ENCODE results near the gene ACO2.
"Not testable (repeated sequence)": the region's sequence is repeated elsewhere in the genome, so short reads cannot be mapped to it uniquely, and the experiment has no call there.

Gene ACO2

GRCh38 chr22:41540365-41540764 is 71.4 kb downstream of the ACO2 start:
- no peak for DNase-seq (ENCODE audit: low read depth in 2 of 2)

DNA sequence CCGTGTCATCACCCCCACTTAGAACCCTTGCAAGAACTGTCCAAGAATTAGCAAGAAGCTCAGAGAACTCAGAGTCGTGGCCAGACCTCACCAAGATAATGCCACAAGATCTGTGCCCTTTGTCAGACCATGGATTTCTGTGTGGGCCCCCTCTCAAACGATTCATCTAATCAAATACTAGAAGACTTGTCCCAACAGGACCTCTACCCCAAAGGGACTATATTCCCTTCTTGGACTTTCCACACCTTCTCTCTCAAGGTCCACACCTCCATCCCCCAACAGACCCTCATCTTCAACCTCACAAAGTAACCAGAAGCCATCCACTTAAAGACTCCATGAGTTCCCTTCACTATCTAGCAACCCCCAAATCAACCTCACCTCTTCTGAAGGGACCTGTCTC is 72.6 kb downstream of the ACO2 start:
- DNase-seq (ENCODE audit: low read depth in 2 of 2): no peak

- no peak for DNase-seq (ENCODE audit: low read depth in 2 of 2)
These were observed 73.3 kb downstream of the ACO2 start for GRCh38 chr22:41542224-41542623.

DNA sequence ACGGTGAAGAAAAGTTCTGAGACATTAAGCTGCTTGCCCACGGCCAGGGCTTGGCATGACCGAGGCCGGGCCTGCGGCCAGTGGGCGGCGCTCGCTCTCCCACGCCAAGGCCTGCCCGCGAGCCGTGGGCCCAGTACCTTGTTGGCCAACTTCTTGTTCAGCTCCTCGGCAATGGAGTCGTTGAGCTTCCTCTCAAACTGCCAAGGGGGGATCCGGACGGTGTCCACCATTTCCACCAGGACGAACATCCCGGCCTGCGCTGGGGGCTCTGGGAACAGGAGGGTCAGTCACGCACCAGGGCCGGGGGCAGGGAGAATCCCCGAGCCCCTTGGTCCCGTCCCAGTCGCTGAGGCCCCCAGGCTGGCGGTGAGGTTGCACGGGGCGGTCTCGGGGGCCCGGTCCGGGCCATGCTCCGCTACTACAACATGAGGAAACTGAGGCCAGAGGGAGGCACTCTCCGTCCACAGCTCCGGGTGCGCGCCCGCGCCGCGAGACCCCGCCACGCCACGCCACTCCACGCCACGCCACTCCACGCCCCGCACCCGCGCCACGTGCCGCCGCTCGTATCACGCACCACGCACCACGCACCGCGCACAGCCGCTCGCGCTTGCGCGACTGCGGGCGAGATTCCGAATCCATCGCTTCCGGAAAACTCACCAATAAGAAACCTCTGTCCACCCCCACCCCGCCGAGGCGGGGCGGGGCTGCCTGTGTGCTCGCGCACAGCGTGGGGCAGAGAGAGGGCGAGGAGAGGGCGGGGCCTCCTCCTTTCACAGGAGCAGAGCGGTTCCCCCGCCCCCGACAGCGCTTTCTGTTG is 75.1 kb downstream of the ACO2 start, which contains the start of gene POLR3H:
POLR3H (minus strand) TSS at position 617 of the 817 bp plus-strand sequence; CDS start at position 248, 369 bp downstream.
- peak; percentile 97 for DNase-seq (ENCODE audit: low read depth in 2 of 2)

DNA sequence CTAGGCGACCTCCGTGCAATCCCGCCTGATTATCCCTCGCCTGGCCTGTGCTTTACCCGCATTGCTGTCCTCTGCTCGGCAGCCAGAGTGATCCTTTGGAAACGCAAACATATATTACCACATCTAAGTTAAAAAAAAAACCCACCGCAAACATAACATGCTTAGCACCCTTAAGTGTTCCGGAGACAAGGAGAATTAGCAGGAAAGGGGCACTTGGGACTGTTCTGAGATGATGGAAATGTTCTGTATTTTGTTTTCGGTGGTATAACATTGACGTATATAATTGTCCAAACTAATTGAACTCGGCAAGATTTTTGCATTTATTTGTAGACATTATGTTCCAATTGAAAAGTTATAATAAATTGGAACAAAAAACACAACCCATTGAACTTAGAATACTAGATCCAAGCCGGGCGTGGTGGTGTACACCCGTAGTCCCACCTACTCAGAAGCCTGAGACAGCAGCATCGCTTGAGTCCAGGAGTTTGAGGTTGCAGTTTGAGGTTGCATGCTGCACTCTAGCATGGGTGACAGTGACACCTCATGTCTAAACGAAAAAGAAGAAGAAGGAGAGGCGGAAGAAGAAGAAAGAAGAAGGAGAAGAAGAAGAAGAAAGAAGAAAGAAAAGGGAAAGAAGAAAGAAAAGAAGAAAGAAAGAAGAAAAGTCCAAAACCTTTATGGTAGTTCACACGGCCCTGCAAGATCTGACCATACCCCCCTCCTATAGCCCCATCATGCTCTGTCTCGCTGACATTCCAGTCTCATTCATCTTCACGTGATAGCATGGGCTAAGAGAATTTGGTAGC is 76.0 kb downstream of the ACO2 start:
- DNase-seq (ENCODE audit: low read depth in 2 of 2): no peak

DNA sequence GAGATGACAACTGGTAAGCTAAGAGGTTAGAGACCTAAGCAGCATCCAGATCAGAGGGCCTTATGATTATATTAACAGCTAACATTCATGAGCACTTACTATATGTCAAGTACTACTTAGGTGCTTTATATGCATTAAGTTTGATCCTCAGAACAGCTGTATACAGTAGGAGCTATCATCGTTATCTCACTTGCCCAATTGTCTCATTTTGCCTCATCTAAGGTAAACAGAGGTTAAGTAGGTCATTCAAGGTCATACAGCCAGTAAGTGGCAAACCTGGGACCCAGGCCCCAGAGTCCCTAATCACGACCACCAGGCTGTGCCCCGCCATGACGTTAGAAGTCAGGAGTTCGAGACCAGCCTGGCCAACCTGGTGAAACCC is 79.9 kb downstream of the ACO2 start:
- DNase-seq (ENCODE audit: low read depth in 2 of 2): no peak

GRCh38 chr22:41550952-41551491 is 82.1 kb downstream of the ACO2 start:
- DNase-seq (ENCODE audit: low read depth in 2 of 2): no peak

DNA sequence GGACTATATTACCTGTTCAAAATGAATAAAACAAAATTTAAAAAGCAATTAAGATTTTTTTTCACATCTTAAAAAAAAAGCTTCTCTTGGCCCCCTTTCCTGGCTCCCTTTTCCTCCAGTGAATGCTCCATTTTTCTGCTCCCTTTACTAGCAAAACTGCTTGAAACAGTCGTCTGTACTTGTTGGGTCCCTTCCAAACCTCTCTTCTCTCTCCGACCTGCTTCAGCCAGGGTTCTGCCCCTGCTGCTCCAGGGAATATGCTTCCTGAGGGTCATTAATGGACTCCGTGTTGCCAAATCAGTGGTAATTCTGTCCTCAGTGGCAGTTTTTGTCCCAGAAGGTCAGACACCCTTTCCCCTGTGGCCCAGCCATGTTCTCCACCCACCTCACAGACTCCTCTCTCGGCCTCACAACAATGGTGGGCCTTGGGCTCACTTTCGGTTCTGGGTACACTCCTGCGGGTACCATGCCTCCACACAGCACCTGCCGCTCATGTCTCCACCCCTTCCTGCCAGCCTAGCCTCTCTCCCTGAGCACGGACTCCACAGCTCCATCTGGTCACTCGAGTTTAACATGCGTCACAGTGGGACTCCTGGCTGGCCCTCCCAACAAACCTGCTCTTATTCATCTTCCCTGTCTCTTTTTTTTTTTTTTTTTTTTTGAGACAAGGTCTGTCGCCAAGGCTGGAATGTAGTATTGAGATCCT is 83.1 kb downstream of the ACO2 start:
- no peak for DNase-seq (ENCODE audit: low read depth in 2 of 2)

DNA sequence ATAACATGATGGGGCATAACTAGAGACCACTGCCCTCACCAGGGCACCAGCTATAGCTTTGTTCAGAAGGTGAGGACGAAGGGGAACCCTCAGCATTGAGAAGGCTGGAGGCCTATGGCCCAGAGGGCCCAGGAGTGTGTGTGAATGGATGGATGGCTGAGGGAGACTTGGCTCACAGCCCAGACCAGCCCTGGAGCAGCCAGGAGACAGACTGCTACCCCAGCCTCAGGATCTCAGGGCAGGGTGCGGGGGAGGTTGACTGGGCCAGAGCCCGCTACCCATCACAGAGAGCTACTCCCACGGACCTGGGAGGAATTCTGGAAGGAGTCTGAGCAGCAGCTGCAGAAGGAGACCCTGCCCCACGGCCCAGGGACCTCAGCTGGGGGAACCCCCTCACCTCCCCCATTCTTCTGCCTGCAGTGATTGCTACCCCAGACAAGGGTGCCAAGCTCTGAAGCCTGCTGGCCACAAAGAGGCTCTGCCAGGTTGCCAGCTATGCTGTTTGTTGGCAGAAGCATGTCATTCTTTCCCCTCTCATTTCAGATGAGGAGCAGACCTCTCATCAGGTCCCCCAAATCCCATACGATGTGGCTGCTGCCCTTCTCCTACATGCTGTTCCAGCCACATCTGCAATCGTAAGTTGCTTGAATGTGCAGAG is 86.5 kb downstream of the ACO2 start:
- DNase-seq (ENCODE audit: low read depth in 2 of 2): no peak

DNA sequence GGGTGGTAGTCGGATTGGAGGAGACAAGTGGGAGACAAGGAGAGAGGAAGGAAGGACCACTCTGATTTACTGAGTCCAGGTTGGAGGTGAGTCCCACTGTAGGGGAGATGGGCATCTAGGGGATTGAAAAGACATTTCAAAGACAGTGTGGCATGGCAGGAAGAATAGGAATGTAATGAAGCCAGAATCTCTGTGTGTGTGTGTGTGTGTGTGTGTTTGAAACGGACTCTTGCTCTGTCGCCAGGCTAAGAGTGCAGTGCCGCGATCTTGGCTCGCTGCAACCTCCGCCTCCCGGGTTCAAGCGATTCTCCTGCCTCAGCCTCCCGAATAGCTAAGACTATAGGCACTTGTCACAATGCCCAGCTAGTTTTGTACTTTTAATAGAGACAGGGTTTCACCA is 87.6 kb downstream of the ACO2 start:
- no peak for DNase-seq (ENCODE audit: low read depth in 2 of 2)

DNA sequence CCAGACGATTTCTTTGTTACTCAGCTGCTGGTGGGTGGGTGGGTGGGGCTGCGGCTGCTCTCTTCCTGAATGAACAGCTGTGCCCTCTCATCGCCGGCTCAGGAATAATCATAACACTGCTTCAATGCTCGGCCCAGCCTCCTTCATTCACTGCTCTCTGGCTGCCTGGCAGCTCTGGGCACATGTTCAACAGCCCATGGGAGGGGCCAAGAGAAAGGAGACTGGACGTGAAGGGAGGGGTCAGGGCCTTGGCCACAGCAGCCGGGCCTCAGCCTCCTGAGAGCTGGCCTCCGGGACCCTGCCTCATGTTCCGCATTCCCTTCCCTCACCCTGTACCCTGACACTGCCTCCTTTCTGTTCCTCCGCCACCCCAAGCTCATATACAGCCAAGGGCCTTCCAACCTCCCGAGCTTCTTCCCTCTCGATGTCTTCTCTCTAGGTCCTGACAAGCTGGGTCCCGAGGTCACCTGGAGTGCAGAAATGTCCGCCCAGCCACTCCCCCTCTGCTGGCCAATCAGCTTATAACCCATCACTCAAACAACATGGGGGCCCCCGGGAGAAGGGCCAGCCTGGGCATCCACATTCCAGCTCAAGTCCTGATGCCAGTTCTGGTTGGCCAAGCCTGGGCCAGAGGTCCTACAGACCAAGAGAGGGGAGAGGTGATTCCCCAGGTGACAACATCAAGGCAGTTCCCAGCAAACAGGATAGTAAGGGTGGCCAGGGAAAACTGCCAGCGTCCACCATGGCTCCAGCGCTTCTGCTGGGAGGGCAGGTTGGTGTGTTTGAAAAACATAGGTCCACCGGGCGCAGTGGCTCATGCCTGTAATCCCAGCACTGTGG is 88.7 kb downstream of the ACO2 start:
- no peak for DNase-seq (ENCODE audit: low read depth in 2 of 2)

DNA sequence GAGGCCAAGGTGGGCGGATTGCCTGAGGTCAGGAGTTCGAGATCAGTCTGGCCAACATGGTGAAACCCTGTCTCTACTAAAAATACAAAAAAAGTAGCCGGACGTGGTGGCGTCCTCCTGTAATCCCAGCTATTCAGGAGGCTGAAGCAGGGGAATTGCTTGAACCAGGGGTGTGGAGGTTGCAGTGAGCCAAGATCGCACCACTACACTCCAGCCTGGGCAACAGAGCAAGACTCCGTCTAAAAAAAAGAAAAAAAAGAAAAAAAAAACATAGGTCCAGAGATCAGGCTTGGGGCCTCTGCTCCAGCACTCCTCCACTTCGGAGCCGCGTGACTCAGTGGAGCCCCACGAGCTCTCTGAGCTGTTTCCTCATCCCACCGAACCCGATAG is 89.3 kb downstream of the ACO2 start:
- not testable (repeated sequence) for DNase-seq (ENCODE audit: low read depth in 2 of 2)

DNA sequence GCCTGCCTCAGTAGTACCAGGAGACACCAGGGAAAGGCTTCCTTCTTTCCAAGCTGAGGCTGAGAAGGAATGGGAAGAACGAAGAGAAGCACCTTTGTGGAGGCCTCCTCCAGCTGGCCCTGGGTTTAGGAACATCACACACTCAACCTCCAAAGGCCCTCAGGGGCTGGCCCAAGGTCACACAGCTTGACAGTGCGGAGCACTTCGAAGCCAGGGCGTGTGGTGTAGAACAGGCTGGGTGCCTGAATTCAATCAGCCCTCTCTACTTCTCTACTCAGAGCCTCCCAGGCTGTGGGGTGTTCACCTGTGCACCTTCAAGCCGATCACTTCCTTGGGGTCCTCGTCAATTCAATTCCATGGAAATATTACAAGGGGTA is 91.2 kb downstream of the ACO2 start:
- no peak for DNase-seq (ENCODE audit: low read depth in 2 of 2)

GRCh38 chr22:41561335-41561734 is 92.4 kb downstream of the ACO2 start:
- no peak for DNase-seq (ENCODE audit: low read depth in 2 of 2)

DNA sequence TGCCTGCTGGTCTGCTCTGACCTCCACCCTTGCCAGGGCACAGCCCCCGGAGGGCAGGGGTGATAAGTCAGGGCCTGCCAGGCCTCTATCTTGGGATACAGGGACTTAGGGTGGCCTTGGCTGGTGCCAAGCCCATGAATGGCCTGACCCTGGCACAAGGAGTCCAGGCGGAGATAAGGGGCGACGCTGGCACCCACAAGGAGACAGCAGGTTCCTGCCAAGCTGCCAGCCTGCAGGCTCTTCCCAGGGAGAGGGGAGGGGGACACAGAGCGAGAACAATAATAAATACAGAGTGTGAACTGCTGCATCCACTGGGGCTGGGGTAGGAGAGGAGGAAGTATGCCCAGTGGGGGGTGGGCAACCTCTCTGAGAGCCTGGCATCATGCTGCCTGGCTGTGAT is 92.9 kb downstream of the ACO2 start:
- DNase-seq (ENCODE audit: low read depth in 2 of 2): no peak

DNA sequence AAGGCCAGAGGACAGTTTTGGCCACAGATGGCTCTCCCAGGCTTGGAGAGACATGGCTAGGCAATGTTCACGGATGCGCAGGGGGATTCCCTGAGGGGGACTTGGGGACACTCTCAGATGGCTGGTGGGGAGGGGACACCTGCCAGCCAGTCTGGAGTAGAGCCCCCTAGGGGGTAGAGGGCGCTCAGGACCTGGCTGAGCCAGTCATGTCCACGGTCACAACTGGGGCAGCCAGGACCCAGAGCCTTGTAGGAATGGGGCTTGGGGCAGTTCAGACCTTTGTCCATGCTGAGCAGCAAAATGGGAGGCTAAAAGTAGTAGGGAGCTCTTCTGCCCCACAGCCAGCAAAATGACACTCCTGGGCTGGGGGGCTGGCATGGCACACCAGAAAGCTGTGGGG is 93.5 kb downstream of the ACO2 start:
- no peak for DNase-seq (ENCODE audit: low read depth in 2 of 2)

- no peak for DNase-seq (ENCODE audit: low read depth in 2 of 2)
These were observed 94.3 kb downstream of the ACO2 start for GRCh38 chr22:41563051-41563711.

DNA sequence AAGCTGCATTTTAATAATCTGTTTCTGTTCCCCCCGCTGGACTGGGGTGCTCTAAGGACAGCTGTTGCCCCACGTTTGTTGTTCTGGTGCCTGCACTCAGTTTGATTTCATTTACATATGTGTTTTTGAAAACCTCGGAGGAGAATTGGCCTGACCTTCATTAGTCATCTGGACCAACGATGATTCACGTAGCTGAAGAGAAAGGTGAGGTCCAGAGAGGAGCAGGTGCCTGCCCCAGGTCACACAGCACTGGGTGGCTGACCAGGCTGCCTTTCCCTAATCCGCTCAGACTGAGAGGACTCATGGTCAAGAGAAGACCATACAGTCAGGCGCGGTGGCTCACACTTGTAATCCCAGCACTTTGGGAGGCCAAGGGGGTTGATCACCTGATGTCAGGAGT is 95.6 kb downstream of the ACO2 start:
- no peak for DNase-seq (ENCODE audit: low read depth in 2 of 2)

GRCh38 chr22:41565403-41566054 is 96.6 kb downstream of the ACO2 start:
- no peak for DNase-seq (ENCODE audit: low read depth in 2 of 2)

GRCh38 chr22:41567512-41567768 is 98.5 kb downstream of the ACO2 start:
- no peak for DNase-seq (ENCODE audit: low read depth in 2 of 2)
